ENCODE data around the gene ARMC2. TPM values are rescaled to one million over a fixed set of nuclear protein-coding genes. Genes with fewer than 3 reads are reported as not detected.

The ARMC2 gene
- total and polyA plus RNA-seq, 2 of the 8 experiments (the other 6 are each of a cell fraction or from before 2014, with no cell fraction given): 1.6 to 4.4 TPM

DNA sequence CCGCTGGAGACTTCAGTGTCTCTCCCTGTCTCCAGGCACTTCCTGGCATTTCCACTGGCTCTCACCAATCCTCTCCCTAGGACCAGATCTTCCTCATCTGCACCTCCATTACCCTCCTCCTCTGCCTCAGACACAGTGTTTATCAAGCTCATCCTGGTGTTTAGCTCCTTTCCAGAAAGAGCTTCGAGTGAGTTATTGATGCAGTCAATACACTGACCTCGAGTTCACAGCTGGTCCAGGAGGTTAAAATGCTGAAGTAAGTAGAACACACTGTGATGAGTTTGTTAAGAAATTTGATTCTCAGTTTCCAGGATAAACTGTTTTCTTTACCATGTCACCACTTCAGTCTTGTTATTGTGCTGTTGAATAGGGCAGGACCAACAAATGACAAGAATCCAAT lies 42.1 kb upstream of the ARMC2 start (continued):
- TF ChIP-seq, protein P1, sequence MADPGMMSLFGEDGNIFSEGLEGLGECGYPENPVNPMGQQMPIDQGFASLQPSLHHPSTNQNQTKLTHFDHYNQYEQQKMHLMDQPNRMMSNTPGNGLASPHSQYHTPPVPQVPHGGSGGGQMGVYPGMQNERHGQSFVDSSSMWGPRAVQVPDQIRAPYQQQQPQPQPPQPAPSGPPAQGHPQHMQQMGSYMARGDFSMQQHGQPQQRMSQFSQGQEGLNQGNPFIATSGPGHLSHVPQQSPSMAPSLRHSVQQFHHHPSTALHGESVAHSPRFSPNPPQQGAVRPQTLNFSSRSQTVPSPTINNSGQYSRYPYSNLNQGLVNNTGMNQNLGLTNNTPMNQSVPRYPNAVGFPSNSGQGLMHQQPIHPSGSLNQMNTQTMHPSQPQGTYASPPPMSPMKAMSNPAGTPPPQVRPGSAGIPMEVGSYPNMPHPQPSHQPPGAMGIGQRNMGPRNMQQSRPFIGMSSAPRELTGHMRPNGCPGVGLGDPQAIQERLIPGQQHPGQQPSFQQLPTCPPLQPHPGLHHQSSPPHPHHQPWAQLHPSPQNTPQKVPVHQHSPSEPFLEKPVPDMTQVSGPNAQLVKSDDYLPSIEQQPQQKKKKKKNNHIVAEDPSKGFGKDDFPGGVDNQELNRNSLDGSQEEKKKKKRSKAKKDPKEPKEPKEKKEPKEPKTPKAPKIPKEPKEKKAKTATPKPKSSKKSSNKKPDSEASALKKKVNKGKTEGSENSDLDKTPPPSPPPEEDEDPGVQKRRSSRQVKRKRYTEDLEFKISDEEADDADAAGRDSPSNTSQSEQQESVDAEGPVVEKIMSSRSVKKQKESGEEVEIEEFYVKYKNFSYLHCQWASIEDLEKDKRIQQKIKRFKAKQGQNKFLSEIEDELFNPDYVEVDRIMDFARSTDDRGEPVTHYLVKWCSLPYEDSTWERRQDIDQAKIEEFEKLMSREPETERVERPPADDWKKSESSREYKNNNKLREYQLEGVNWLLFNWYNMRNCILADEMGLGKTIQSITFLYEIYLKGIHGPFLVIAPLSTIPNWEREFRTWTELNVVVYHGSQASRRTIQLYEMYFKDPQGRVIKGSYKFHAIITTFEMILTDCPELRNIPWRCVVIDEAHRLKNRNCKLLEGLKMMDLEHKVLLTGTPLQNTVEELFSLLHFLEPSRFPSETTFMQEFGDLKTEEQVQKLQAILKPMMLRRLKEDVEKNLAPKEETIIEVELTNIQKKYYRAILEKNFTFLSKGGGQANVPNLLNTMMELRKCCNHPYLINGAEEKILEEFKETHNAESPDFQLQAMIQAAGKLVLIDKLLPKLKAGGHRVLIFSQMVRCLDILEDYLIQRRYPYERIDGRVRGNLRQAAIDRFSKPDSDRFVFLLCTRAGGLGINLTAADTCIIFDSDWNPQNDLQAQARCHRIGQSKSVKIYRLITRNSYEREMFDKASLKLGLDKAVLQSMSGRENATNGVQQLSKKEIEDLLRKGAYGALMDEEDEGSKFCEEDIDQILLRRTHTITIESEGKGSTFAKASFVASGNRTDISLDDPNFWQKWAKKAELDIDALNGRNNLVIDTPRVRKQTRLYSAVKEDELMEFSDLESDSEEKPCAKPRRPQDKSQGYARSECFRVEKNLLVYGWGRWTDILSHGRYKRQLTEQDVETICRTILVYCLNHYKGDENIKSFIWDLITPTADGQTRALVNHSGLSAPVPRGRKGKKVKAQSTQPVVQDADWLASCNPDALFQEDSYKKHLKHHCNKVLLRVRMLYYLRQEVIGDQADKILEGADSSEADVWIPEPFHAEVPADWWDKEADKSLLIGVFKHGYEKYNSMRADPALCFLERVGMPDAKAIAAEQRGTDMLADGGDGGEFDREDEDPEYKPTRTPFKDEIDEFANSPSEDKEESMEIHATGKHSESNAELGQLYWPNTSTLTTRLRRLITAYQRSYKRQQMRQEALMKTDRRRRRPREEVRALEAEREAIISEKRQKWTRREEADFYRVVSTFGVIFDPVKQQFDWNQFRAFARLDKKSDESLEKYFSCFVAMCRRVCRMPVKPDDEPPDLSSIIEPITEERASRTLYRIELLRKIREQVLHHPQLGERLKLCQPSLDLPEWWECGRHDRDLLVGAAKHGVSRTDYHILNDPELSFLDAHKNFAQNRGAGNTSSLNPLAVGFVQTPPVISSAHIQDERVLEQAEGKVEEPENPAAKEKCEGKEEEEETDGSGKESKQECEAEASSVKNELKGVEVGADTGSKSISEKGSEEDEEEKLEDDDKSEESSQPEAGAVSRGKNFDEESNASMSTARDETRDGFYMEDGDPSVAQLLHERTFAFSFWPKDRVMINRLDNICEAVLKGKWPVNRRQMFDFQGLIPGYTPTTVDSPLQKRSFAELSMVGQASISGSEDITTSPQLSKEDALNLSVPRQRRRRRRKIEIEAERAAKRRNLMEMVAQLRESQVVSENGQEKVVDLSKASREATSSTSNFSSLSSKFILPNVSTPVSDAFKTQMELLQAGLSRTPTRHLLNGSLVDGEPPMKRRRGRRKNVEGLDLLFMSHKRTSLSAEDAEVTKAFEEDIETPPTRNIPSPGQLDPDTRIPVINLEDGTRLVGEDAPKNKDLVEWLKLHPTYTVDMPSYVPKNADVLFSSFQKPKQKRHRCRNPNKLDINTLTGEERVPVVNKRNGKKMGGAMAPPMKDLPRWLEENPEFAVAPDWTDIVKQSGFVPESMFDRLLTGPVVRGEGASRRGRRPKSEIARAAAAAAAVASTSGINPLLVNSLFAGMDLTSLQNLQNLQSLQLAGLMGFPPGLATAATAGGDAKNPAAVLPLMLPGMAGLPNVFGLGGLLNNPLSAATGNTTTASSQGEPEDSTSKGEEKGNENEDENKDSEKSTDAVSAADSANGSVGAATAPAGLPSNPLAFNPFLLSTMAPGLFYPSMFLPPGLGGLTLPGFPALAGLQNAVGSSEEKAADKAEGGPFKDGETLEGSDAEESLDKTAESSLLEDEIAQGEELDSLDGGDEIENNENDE (IDR thresholded peaks at IDR 0.05; ENCODE audit: insufficient replicate concordance, low read length): no peak
- TF ChIP-seq SP4 (IDR thresholded peaks at IDR 0.05; ENCODE audit: low read length): no peak
- TF ChIP-seq GTF2F1 (IDR thresholded peaks at IDR 0.05; ENCODE audit: borderline replicate concordance, low read depth, low read length): no peak

Data from H1 (cell line).